Ishikawa (cell line): Measurements from ENCODE around the gene CTNNA1.

Experiments
- CEBPB ChIP-seq: IDR thresholded peaks from 2 replicates; pipeline ENCODE4 v1.6.1; 2012
- CREB1 ChIP-seq: IDR thresholded peaks from 2 replicates; pipeline ENCODE4 v1.6.1; 2012; ENCODE audit warnings: low read depth
- EGR1 ChIP-seq: IDR thresholded peaks from 2 replicates; pipeline ENCODE4 v1.6.1; 2012
- EP300 ChIP-seq: IDR thresholded peaks from 2 replicates; pipeline ENCODE4 v1.6.1; 2012; ENCODE audit warnings: borderline replicate concordance
- FOXM1 ChIP-seq: IDR thresholded peaks from 2 replicates; pipeline ENCODE4 v1.6.1; 2012; ENCODE audit warnings: low read depth, borderline replicate concordance
- MAX ChIP-seq: IDR thresholded peaks from 2 replicates; pipeline ENCODE4 v1.6.1; 2012
- NFIC ChIP-seq: IDR thresholded peaks from 2 replicates; pipeline ENCODE4 v1.6.1; 2012
- RAD21 ChIP-seq: IDR thresholded peaks from 2 replicates; pipeline ENCODE4 v1.6.1; 2012; ENCODE audit warnings: low read depth
- REST ChIP-seq: IDR thresholded peaks from 2 replicates; pipeline ENCODE4 v1.6.1; 2012; ENCODE audit warnings: low read depth, mild to moderate bottlenecking
- TAF1 ChIP-seq: IDR thresholded peaks from 2 replicates; pipeline ENCODE4 v1.6.1; 2012; ENCODE audit warnings: low read depth, mild to moderate bottlenecking
- TCF12 ChIP-seq: IDR thresholded peaks from 2 replicates; pipeline ENCODE4 v1.6.1; 2012; ENCODE audit warnings: low read depth
- TEAD4 ChIP-seq: IDR thresholded peaks from 2 replicates; pipeline ENCODE4 v1.6.1; 2012
- YY1 ChIP-seq: IDR thresholded peaks from 2 replicates; pipeline ENCODE4 v1.6.1; 2012; ENCODE audit warnings: low read depth
- ZBTB7A ChIP-seq: IDR thresholded peaks from 2 replicates; pipeline ENCODE4 v1.6.1; 2012; ENCODE audit warnings: low read depth

- TF ChIP-seq MAX, result no peak
- no peak for TF ChIP-seq RAD21
- TF ChIP-seq REST, result no peak
- TF ChIP-seq YY1, result no peak
- no peak for TF ChIP-seq EP300
- TF ChIP-seq ZBTB7A, result no peak
- TF ChIP-seq TEAD4, result no peak
- no peak for TF ChIP-seq CEBPB
- TF ChIP-seq NFIC, result no peak
- no peak for TF ChIP-seq CREB1
- no peak for TF ChIP-seq TAF1
- no peak for TF ChIP-seq TCF12
- TF ChIP-seq EGR1, result no peak
- TF ChIP-seq FOXM1, result no peak
These were observed 224.9 kb downstream of the CTNNA1 start for GRCh38 chr5:138978080-138978479.
